HepG2 (cell line): ENCODE results near the gene CCL16. TPM values are rescaled to one million over a fixed set of nuclear protein-coding genes. Genes with fewer than 3 reads are reported as not detected.

Experiments used
- CHCHD3 ChIP-seq: sonication (generic); formaldehyde crosslinking; IDR thresholded peaks from 2 replicates; pipeline ENCODE4 v1.8.0; 2022; ENCODE audit warnings: mild to moderate bottlenecking, missing genetic modification reagents, moderate library complexity
- DMTF1 ChIP-seq: sonication (generic); formaldehyde crosslinking; IDR thresholded peaks from 2 replicates; pipeline ENCODE4 v1.4.0; 2020; ENCODE audit warnings: mild to moderate bottlenecking, missing genetic modification reagents
- ELF4 ChIP-seq: sonication (generic); formaldehyde crosslinking; IDR thresholded peaks from 2 replicates; pipeline ENCODE4 v1.5.0; 2020; ENCODE audit warnings: missing genetic modification reagents, mild to moderate bottlenecking, moderate library complexity, borderline replicate concordance
- KDM5A ChIP-seq: fragments of 200-600 bp; sonication (generic); IDR thresholded peaks from 2 replicates; pipeline ENCODE4 v1.7.0; 2018; ENCODE audit warnings: antibody characterized with exemption, mild to moderate bottlenecking, low read length, borderline replicate concordance
- MZF1 ChIP-seq: sonication (generic); formaldehyde crosslinking; IDR thresholded peaks from 2 replicates; pipeline ENCODE4 v1.8.1; 2023; ENCODE audit warnings: mild to moderate bottlenecking, missing genetic modification reagents, borderline replicate concordance
- PHF5A ChIP-seq: IDR thresholded peaks from one replicate; pipeline ENCODE4 v1.6.1; 2018; ENCODE audit warnings: low read depth, missing genetic modification reagents; ENCODE audit not compliant: unreplicated experiment
- PRMT3 ChIP-seq: sonication (generic); formaldehyde crosslinking; IDR thresholded peaks from 2 replicates; pipeline ENCODE4 v1.8.1; 2022; ENCODE audit warnings: low read depth, mild to moderate bottlenecking, moderate library complexity, missing genetic modification reagents, borderline replicate concordance
- RAD51 ChIP-seq: fragments of 450-650 bp; IDR thresholded peaks from 2 replicates; pipeline ENCODE4 v1.6.1; 2016; ENCODE audit warnings: borderline replicate concordance
- RFX3 ChIP-seq: IDR thresholded peaks from 2 replicates; pipeline ENCODE4 v1.6.1; 2016; ENCODE audit warnings: missing biosample characterization, missing genetic modification reagents
- SATB2 ChIP-seq: sonication (generic); formaldehyde crosslinking; IDR thresholded peaks from 2 replicates; pipeline ENCODE4 v1.5.0; 2020; ENCODE audit warnings: missing genetic modification reagents
- STAG1 ChIP-seq: sonication (generic); formaldehyde crosslinking; IDR thresholded peaks from 2 replicates; pipeline ENCODE4 v1.4.0; 2020; ENCODE audit warnings: missing genetic modification reagents
- ZNF30 ChIP-seq: sonication (generic); formaldehyde crosslinking; IDR thresholded peaks from 2 replicates; pipeline ENCODE4 v1.5.0; 2020; ENCODE audit warnings: mild to moderate bottlenecking, missing genetic modification reagents
- ZNF382 ChIP-seq: sonication (generic); formaldehyde crosslinking; IDR thresholded peaks from 2 replicates; pipeline ENCODE4 v1.5.0; 2020; ENCODE audit warnings: missing genetic modification reagents, mild to moderate bottlenecking, borderline replicate concordance
- ZNF431 ChIP-seq: sonication (generic); formaldehyde crosslinking; IDR thresholded peaks from 2 replicates; pipeline ENCODE4 v1.9.0; 2022; ENCODE audit warnings: missing genetic modification reagents, low read depth, mild to moderate bottlenecking, borderline replicate concordance
- ZNF484 ChIP-seq: sonication (generic); formaldehyde crosslinking; IDR thresholded peaks from 2 replicates; pipeline ENCODE4 v1.5.1; 2020; ENCODE audit warnings: mild to moderate bottlenecking, low read depth, missing genetic modification reagents, borderline replicate concordance
- ZNF512 ChIP-seq: sonication (generic); formaldehyde crosslinking; IDR thresholded peaks from 2 replicates; pipeline ENCODE4 v1.4.0; 2020; ENCODE audit warnings: mild to moderate bottlenecking, missing genetic modification reagents
- ZNF841 ChIP-seq: sonication (generic); formaldehyde crosslinking; IDR thresholded peaks from 2 replicates; pipeline ENCODE4 v1.8.1; 2023; ENCODE audit warnings: missing genetic modification reagents, borderline replicate concordance
- polyA plus RNA-seq, 8 experiments: library from polyadenylated mRNA; depleted of rRNA in 3 of 8; stranded (reverse) in 7 of 8; unstranded in 1 of 8; fragments of >200 nt; fragmentation: Illumina TruSeq in 4 of 8; extraction: Trizol in 4 of 8; gene quantifications; 2 replicates each; pipeline versions ENCODE4 v1.2.1 to v1.2.3, GENCODE V29; 2011 to 2016; ENCODE audit warnings: low read depth in 4 of 8, missing spikeins in 1 of 8, mixed read lengths in 1 of 8; ENCODE audit not compliant: insufficient read depth in 1 of 8
- total RNA-seq, 5 experiments: library from RNA; depleted of rRNA; stranded (reverse); fragments of >200 nt; fragmentation: Illumina TruSeq; extraction: Trizol; gene quantifications; 2 replicates each; pipeline ENCODE4 v1.2.3, GENCODE V29; 2016; ENCODE audit warnings: low read depth in 1 of 5
- TF ChIP-seq, protein P1 (sequence below): sonication (generic); formaldehyde crosslinking; IDR thresholded peaks from 2 replicates; pipeline ENCODE4 v1.5.0; 2020; ENCODE audit warnings: missing genetic modification reagents
- TF ChIP-seq, protein P2 (sequence below): sonication (generic); formaldehyde crosslinking; IDR thresholded peaks from 2 replicates; pipeline ENCODE4 v1.9.0; 2021; ENCODE audit warnings: missing genetic modification reagents, borderline replicate concordance
- TF ChIP-seq, protein P3 (sequence below): sonication (generic); formaldehyde crosslinking; conservative IDR thresholded peaks from 2 replicates; pipeline ENCODE4 v1.4.0; 2020; ENCODE audit warnings: missing genetic modification reagents

Gene CCL16
- total and polyA plus RNA-seq, 2 of the 13 experiments (the other 11 are each of a cell fraction or from before 2014, with no cell fraction given): 2.0 to 14.7 TPM

GRCh38 chr17:35973333-35974260 lies 7.7 kb downstream of the CCL16 start (continued):
- no peak for TF ChIP-seq DMTF1
- TF ChIP-seq, protein P1, sequence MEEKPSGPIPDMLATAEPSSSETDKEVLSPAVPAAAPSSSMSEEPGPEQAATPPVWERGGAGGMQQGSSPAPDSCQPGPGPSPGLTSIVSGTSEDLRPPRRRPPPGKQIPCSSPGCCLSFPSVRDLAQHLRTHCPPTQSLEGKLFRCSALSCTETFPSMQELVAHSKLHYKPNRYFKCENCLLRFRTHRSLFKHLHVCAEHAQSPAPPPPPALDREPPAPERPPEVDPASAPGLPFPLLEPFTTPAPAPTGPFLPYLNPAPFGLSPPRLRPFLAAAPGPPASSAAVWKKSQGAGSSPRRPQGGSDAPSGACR (CRISPR knock-in tag): peak; percentile 60; the same call in 1 of the 2 replicates
- TF ChIP-seq CHCHD3 (CRISPR knock-in tag): no peak
- no peak for TF ChIP-seq ZNF484 (CRISPR knock-in tag)
- TF ChIP-seq ZNF30 (CRISPR knock-in tag): no peak
- TF ChIP-seq ZNF841: no peak; the same call in 1 of the 2 replicates
- no peak; the same call in 1 of the 2 replicates for TF ChIP-seq STAG1 (CRISPR knock-in tag)
- TF ChIP-seq PHF5A (CRISPR knock-in tag): peak; percentile 86
- TF ChIP-seq PRMT3 (CRISPR knock-in tag): 0 out of 2 replicates have a peak, but pooled peaks have one; percentile 67
- no peak for TF ChIP-seq RAD51
- no peak for TF ChIP-seq ZNF382 (CRISPR knock-in tag)
- peak; percentile 37; the same call in 1 of the 2 replicates for TF ChIP-seq KDM5A
- no peak for TF ChIP-seq SATB2 (CRISPR knock-in tag)
- TF ChIP-seq, protein P2, sequence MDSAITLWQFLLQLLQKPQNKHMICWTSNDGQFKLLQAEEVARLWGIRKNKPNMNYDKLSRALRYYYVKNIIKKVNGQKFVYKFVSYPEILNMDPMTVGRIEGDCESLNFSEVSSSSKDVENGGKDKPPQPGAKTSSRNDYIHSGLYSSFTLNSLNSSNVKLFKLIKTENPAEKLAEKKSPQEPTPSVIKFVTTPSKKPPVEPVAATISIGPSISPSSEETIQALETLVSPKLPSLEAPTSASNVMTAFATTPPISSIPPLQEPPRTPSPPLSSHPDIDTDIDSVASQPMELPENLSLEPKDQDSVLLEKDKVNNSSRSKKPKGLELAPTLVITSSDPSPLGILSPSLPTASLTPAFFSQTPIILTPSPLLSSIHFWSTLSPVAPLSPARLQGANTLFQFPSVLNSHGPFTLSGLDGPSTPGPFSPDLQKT (CRISPR knock-in tag): no peak
- no peak for TF ChIP-seq MZF1 (CRISPR knock-in tag)
- TF ChIP-seq, protein P3, sequence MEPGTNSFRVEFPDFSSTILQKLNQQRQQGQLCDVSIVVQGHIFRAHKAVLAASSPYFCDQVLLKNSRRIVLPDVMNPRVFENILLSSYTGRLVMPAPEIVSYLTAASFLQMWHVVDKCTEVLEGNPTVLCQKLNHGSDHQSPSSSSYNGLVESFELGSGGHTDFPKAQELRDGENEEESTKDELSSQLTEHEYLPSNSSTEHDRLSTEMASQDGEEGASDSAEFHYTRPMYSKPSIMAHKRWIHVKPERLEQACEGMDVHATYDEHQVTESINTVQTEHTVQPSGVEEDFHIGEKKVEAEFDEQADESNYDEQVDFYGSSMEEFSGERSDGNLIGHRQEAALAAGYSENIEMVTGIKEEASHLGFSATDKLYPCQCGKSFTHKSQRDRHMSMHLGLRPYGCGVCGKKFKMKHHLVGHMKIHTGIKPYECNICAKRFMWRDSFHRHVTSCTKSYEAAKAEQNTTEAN (CRISPR knock-in tag): no peak
- TF ChIP-seq ZNF512: no peak
- TF ChIP-seq ZNF431: no peak; the same call in 1 of the 2 replicates
- peak; percentile 67 for TF ChIP-seq ELF4 (CRISPR knock-in tag)
- TF ChIP-seq RFX3 (CRISPR knock-in tag): no peak; the same call in 1 of the 2 replicates
